SIG-M5 treated with dmso at 0.1 percent for 504 hours (cell line): ENCODE results near the gene TVP23A.
"Not testable (repeated sequence)": the region's sequence is repeated elsewhere in the genome, so short reads cannot be mapped to it uniquely, and the experiment has no call there.

Experiments used
- DNase-seq: peaks from one replicate; lab custom pipeline; 2025; ENCODE audit not compliant: unreplicated experiment; lab: John Stamatoyannopoulos, UW

Gene TVP23A

GRCh38 chr16:10752843-10753523 is 65.6 kb downstream of the TVP23A start:
- DNase-seq, result peak; percentile 95

DNA sequence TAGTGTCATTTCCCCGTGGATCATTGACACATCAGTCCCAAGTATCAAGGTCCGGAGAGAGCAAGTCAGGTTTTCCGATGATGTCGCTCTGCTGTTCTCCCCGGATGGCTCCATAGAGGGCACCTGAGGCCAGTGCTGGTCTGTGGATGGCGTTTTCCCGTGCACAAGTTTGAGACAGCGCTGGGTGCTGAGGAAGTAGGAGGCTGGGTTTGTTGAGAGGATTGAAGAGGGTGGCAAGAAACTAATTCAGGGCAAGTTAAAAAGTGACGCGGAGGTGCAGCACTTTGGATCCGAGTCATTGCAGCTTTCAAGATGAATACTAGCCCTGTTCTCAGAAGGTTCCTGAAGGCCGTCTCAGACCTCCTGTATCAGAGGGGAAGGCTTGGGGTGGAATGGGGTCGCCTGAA is 67.3 kb downstream of the TVP23A start:
- DNase-seq, result no peak

DNA sequence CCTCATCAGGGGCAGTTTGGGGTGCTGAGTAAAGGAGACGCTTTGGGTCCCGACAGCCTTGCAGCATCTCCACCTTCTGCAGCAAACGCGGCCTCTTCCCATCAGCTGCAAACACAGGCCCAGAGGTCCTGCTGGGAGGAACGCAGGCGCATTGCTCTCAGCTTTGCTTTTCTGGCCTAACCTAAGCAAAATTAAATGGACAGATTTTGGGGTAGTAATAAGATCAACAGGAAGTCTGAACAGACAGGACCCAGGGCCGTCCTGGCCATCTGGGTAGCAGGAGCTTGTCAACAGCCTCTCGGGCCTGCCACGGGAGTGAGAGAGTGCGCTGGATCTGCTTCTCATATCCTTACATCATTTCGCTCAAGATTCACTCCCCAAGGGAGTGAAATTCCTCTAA is 67.8 kb downstream of the TVP23A start:
- DNase-seq, result no peak

GRCh38 chr16:10745841-10746240 is 72.8 kb downstream of the TVP23A start:
- DNase-seq, result no peak

DNA sequence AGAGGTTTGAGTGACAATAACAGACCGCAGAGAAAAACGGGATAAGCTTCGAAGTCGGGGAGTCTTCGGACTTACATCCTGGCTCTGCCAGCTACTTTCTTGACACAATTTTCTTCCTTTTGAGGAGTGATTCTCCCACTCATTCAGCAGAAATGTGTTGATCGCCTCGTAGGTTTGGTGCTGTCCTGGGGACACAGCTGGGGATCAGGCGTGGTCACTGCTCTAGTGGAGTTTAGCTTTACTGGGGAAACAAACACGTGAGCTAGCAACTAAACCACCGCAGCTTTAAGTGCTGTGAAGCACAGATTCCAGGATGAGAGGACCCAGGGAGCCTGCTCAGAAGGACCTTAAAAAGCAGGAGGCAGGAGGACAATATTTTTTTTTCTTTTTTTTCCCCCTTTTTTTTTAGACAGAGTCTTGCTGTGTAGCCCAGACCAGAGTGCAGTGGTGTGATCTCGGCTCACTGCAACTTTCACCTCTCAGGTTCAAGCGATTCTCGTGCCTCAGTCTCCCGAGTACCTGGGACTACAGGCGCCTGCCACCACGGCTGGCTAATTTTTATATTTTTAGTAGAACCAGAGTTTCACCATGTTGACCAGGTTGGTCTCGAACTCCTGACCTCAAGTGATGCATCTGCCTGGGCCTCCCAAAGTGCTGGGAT is 74.1 kb downstream of the TVP23A start:
- peak; percentile 48 for DNase-seq

DNA sequence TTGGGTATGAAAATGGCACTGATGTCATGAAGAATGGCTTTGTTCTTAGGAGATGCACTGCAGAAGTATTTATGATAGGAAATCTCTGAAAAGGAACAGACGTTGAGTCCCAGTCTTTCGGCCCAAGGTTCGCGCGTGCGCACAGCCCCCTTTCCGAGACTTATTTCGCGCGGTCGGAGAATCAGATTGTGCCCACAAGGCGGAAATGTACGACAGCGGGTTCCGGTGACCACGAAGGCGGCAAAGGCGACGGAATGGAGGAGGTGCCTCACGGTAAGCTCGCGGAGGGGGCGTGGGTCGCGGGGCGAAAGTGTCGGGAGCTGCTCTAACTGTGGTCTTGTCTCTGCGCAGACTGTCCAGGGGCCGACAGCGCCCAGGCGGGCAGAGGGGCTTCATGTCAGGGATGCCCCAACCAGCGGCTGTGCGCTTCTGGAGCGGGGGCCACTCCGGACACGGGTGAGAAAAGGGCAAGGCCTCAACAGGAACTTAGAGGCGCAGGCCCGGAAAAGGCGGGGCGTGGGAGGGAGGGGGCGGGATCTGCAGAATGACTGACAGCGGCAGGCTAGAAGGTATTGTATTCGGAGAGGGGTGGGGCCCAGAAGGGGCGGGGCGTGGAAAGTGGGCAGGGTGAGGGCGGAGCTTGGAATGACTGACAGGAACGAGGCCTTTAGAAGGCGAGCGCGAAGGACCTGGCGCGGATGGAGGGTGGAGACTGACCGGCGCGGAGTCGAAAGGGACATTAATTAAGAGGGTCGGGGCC is 74.8 kb downstream of the TVP23A start, which contains the start of gene NUBP1:
NUBP1 (plus strand) TSS at position 233 of the 760 bp plus-strand sequence; CDS start at position 255, 22 bp downstream.
- peak; percentile 92 for DNase-seq

GRCh38 chr16:10743227-10743609 is 75.4 kb downstream of the TVP23A start:
- no peak for DNase-seq

- DNase-seq, result no peak
Observed at GRCh38 chr16:10741844-10742243, 76.8 kb downstream of the TVP23A start.

DNA sequence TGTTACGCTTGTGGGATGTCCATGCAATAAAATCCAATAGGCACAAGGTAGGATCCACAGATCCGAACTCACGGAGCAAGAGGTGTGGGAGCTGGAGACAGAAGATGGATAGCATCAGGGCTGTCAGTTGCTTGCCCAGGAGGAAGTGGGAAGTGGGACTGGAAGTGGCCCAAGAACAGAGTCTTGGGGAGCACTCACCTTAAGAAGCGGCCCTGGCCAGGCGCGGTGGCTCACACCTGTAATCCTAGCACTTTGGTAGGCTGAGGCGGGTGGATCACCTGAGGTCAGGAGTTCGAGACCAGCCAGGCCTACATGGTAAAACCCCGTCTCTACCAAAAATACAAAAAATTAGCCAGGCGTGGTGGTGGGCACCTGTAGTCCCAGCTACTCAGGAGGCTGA is 77.3 kb downstream of the TVP23A start:
- not testable (repeated sequence) for DNase-seq

DNA sequence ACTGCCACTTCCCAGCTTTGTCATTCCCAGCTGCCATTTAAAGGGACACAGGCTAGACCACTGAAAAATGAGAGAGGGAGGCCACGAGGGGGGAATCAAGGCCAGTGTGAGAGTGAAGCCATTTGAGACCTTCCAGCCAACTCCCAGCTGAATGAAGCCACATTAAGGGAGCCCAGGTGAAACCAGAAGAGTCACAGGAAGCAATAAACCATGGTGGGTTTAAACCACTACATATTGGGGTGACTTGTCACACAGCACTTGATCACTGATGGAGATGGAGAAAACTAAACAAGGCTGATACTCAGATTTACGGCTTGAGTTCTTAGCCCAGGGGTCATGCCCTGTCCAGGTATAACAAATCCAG is 77.8 kb downstream of the TVP23A start:
- DNase-seq, result no peak

DNA sequence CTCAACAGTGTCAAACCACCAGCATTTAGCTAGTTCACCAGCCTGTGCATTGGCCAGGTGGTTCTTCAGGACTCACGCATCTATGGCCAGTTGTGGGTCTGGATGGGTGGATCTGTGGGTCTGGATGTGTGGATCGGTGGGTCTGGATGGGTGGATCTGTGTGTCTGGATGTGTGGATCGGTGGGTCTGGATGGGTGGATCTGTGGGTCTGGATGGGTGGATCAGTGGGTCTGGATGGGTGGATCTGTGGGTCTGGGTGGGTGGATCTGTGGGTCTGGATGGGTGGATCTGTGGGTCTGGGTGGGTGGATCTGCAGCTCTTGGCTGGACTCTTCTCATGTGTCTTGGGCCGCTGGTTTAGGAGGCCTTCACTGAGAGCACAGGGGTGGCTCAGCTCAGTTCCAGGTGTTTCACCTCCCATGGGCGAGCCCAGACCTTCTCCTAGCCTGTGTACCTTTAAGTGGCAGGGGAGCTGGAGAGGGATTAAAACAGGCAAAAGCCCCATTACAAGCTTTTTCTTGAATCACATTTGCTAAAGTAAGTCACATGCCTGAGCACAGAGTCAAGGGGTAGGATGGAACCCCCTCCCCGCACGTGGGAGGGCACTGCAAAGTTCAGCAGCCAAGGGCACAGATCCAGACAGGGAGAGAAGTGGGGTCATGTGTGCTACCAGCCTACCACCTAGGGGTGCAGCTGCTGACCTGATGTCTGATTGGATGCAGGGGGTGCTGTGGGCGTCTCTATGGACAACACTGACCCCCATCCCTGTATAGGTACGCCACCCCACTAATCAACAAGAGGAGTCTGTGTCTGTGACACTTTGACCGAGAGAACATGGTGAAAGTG is 78.4 kb downstream of the TVP23A start:
- DNase-seq, result no peak

DNA sequence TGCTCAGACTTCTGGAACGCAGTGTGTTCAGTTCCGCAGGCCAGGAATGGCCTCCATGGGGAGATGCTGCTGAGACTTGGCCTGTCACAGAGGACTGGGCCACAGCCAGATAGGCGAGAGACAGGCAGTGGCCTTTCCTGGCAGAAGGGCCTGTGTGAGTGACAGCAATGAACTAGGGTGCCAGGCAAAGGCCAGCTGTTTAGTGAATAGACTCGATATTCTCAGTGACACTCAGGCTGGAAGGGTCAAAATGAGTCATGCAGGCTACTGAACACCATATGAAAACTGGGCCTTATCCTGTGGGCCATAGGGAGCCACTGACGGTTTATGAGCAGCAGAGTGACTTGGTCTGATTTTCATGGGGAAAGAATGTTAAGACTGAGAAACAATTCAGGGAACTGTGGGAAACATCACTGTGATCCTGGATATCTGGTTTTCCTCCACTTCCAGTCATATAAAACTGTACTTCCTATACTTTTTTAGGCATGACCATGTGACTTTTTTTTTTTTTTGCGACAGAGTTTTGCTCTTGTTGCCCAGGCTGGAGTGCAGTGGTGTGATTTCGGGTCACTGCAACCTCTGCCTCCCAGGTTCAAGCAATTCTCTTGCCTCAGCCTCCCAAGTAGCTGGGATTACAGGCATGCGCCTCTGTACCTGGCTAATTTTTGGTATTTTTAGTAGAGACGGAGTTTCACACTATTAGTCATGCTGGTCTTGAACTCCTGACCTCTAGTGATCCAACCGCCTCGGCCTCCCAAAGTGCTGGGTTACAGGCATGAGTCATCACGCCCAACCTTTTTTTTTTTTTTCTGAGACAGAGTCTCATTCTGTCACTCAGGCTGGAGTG is 80.1 kb downstream of the TVP23A start:
- DNase-seq, result peak; percentile 62

GRCh38 chr16:10737068-10737625 is 81.4 kb downstream of the TVP23A start:
- peak; percentile 78 for DNase-seq

DNA sequence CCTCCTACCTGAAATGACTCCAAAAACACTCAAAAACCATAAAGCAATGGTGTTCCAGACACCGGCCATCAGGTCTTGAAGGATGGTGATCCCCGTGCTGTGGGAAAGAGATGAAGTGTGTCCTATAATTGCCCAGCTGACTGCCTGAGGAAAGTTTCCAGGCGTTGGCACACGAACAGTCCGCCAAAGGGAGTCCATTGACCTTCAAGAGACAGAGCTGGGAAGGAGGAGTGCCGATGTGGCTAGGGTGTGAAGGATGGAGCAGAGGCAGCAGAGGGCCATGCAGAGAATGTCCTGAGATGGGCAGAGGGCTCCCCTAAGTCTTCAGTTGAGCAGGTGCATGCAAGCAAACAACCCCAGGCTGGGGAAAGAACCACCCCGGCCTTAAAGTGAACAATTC is 86.8 kb downstream of the TVP23A start:
- DNase-seq, result no peak

DNA sequence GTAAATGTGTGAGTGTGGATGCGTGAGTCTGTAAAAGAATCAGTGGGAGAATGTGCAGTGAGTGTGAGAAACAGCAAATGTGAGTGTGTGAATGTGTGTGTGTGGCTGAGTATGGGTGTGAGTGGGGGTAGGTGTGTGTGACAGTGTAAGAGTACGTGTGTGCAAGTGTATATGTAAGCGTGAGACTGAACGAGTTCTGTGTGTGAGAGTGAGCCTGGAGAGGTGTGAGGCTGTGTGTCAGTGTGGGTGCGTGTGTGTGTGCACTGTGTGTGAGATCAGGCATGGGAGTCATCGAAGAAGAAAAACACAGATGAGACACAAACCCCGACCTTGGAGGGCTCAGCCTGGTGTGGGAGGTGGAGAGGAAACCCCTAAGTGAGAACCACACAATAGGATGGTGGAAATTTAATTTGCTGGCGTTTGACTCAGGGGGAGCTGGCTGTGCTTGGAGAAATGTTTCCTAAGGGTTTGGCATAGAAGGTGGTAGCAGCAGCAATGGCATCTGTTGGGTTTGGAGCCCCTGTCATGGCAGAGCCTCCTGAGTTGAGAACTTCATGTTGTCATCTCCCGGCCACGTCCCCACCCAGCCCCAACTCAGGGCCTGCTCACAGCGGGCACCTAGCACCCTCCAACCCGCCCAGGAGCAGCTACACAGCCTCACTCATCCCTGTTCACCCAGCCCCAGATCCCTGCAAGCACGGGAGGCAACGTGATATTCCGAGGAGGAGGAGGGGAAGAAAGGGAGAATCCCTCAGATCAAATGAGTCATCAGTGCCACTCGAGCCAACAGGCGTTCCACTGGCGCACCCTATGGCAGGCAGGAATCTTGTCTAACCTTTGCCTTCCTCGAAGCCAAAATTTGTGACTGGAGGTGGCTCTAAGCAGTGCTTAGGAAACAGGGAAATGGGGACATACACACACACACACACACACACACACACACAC is 89.2 kb downstream of the TVP23A start:
- peak; percentile 29 for DNase-seq

DNA sequence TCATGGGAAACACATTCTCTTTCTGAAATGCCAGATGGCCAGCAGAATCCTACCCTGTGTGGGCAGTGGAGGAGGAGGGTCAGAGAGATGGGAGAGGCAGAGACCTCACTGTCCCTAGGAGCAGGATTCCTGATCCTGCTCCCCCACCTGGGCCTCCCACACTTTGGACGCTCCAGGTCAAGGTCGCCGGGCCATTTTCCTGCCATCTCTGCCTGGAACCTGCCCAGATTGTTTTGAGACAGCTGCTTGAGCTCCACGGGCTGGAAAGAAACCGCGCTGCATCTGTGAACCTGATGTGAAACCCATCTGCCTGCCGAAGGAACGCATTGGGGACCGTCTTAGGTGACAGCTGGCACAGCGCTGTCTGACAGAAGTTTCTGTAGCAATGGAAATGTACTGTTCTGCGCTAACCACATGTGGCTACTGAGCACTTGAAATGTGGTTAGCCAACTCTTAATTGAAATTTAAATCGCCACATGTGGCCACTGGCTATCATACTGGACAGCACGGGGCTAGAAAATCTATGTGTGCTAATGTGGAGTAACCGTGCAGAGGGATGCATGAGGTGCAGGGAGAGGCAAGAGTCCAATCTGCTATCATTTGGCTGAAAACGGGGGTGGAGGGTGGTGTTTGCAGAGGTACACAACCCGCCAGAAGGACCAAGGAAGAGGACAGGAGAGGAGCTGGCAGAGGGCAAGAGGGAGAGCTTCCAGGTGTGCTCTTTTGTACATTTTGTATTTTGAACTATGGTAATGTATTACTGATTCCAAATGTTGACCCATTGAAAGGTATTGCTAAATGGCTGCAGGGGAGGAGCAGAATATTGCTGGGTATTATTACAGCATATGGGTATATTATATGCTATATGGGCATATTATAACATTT is 90.3 kb downstream of the TVP23A start:
- no peak for DNase-seq
